Panc1 (cell line): ENCODE data around the gene IQGAP1. TPM values are rescaled to one million over a fixed set of nuclear protein-coding genes. Genes with fewer than 3 reads are reported as not detected.
"Not testable (repeated sequence)": the region's sequence is repeated elsewhere in the genome, so short reads cannot be mapped to it uniquely, and the experiment has no call there.

Experiments
- ATAC-seq: fragments of 200-7000 bp; cut with Tn5 transposase; 2 replicates; pipeline ENCODE4 v1.9.1; 2020; ENCODE audit warnings: mild to moderate bottlenecking, moderate library complexity
- BruUV-seq: library from RNA; stranded (reverse); fragments of 400-500 nt; replicated peaks from 2 replicates; lab custom pipeline; 2021; lab: Mats Ljungman, UMichigan
- CTCF ChIA-PET: fragments of 300-600 bp; sonication (Branson Sonifier 250); formaldehyde crosslinking; loops from one replicate; lab custom pipeline; 2022; ENCODE audit warnings: antibody characterized with exemption; lab: Charles Lee
- POLR2A ChIA-PET: fragments of 300-600 bp; sonication (Branson Sonifier 250); formaldehyde crosslinking; loops from one replicate; lab custom pipeline; 2022; ENCODE audit warnings: antibody characterized with exemption; lab: Charles Lee
- DNase-seq: peaks from one replicate; pipeline ENCODE4 v3.0.0-alpha.2; 2010; ENCODE audit warnings: low read depth, low spot score
- H3K27ac ChIP-seq: 2 replicates; pipeline ENCODE4 v1.5.1; 2011; ENCODE audit warnings: mild to moderate bottlenecking, low read length, inconsistent platforms
- H3K27me3 ChIP-seq: fragments of 200-500 bp; sonication (Bioruptor generic); 2 replicates; pipeline ENCODE4 v1.6.0; 2014; ENCODE audit warnings: low read length, inconsistent platforms; ENCODE audit not compliant: control insufficient read depth, insufficient read depth
- H3K36me3 ChIP-seq: fragments of 200-500 bp; sonication (Bioruptor generic); 2 replicates; pipeline ENCODE4 v1.5.1; 2014; ENCODE audit warnings: inconsistent platforms, mild to moderate bottlenecking, low read length, moderate library complexity; ENCODE audit not compliant: control insufficient read depth, insufficient read depth
- H3K4me1 ChIP-seq: 2 replicates; pipeline ENCODE4 v1.5.1; 2011; ENCODE audit warnings: inconsistent platforms, mild to moderate bottlenecking, low read length, moderate library complexity; ENCODE audit not compliant: control insufficient read depth, insufficient read depth
- H3K4me3 ChIP-seq, 2 experiments: 2 replicates each; pipeline ENCODE4 v1.5.1; 2011 to 2012; ENCODE audit warnings: low read depth in 2 of 2, low read length in 2 of 2, mild to moderate bottlenecking in 2 of 2, inconsistent platforms in 1 of 2, moderate library complexity in 1 of 2
- H3K9me3 ChIP-seq: fragments of 200-500 bp; sonication (Bioruptor generic); 2 replicates; pipeline ENCODE4 v1.5.1; 2014; ENCODE audit warnings: low read depth, mild to moderate bottlenecking, inconsistent platforms, low read length, moderate library complexity; ENCODE audit not compliant: control insufficient read depth, insufficient read depth
- CTCF ChIP-seq: fragments of 450-650 bp; IDR thresholded peaks from 2 replicates; pipeline ENCODE4 v1.5.1; 2017; ENCODE audit warnings: mild to moderate bottlenecking
- POLR2AphosphoS5 ChIP-seq: IDR thresholded peaks from 2 replicates; pipeline ENCODE4 v1.6.1; 2012; ENCODE audit warnings: mild to moderate bottlenecking, low read depth, low read length, moderate library complexity
- SIN3A ChIP-seq: IDR thresholded peaks from 2 replicates; pipeline ENCODE4 v1.6.1; 2012; ENCODE audit warnings: low read depth, mild to moderate bottlenecking, low read length, moderate library complexity, borderline replicate concordance; ENCODE audit not compliant: insufficient read depth
- TCF7L2 ChIP-seq: IDR thresholded peaks from 2 replicates; pipeline ENCODE4 v1.6.1; 2011; ENCODE audit warnings: mild to moderate bottlenecking, low read depth, low read length, inconsistent platforms
- in situ Hi-C: cut with HindIII; loops from 2 replicates; pipeline ENCODE4 v1.10.0; 2016; ENCODE audit warnings: low sequenced_read_pairs, low pct_unique_long_range_greater_than_20kb
- intact Hi-C: fragments of 100-400 bp; cut with micrococcal nuclease; formaldehyde crosslinking; loops from one replicate; pipeline ENCODE4 v1.10.0; 2022; ENCODE audit not compliant: unreplicated experiment
- total RNA-seq: library from RNA; stranded (reverse); gene quantifications from one replicate; pipeline ENCODE4 v1.2.1, GENCODE V29; 2021; ENCODE audit not compliant: unreplicated experiment
- TF ChIP-seq, protein P1 (sequence below), 2 experiments: IDR thresholded peaks; 2 replicates each; pipeline ENCODE4 v1.6.1; 2011 to 2012; ENCODE audit warnings: low read depth in 2 of 2, control low read depth in 1 of 2, low read length in 1 of 2, mild to moderate bottlenecking in 1 of 2, moderate library complexity in 1 of 2; ENCODE audit not compliant: insufficient read depth in 1 of 2

Gene IQGAP1
- total RNA-seq, 1 experiment from 2014 or later = 228 TPM

- intact Hi-C loops (no loop called here), in situ Hi-C loops (no loop called here)
- no peak overlapping the region for H3K27ac ChIP-seq
- ATAC-seq = no peak
- no peak for DNase-seq
- H3K27me3 ChIP-seq = no peaks in the 10 kb centered on the region
- no TSS peak for BruUV-seq
- TF ChIP-seq CTCF (no peak), TCF7L2 (no peak), POLR2AphosphoS5 (no peak), SIN3A (no peak)
- TF ChIP-seq, protein P1, sequence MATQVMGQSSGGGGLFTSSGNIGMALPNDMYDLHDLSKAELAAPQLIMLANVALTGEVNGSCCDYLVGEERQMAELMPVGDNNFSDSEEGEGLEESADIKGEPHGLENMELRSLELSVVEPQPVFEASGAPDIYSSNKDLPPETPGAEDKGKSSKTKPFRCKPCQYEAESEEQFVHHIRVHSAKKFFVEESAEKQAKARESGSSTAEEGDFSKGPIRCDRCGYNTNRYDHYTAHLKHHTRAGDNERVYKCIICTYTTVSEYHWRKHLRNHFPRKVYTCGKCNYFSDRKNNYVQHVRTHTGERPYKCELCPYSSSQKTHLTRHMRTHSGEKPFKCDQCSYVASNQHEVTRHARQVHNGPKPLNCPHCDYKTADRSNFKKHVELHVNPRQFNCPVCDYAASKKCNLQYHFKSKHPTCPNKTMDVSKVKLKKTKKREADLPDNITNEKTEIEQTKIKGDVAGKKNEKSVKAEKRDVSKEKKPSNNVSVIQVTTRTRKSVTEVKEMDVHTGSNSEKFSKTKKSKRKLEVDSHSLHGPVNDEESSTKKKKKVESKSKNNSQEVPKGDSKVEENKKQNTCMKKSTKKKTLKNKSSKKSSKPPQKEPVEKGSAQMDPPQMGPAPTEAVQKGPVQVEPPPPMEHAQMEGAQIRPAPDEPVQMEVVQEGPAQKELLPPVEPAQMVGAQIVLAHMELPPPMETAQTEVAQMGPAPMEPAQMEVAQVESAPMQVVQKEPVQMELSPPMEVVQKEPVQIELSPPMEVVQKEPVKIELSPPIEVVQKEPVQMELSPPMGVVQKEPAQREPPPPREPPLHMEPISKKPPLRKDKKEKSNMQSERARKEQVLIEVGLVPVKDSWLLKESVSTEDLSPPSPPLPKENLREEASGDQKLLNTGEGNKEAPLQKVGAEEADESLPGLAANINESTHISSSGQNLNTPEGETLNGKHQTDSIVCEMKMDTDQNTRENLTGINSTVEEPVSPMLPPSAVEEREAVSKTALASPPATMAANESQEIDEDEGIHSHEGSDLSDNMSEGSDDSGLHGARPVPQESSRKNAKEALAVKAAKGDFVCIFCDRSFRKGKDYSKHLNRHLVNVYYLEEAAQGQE (IDR thresholded peaks at IDR 0.05; ENCODE audit: insufficient read depth in 1 of 2, low read depth in 2 of 2, low read length in 1 of 2) = no peak
- POLR2A ChIA-PET = interaction anchor here (0.6 to 0.7 kb wide), 2 partner anchors 103 to 290 kb away, joined by 3 read pairs; no protein-coding TSS in a partner anchor
- H3K9me3 ChIP-seq = no peaks in the 10 kb centered on the region
- no peaks in the 10 kb centered on the region for H3K36me3 ChIP-seq
- no peak overlapping the region for H3K4me3 ChIP-seq
- no peaks in the 10 kb centered on the region for H3K4me1 ChIP-seq
- CTCF ChIA-PET = no interaction called here
Measured at GRCh38 chr15:90523373-90523772, 135.3 kb downstream of the IQGAP1 start.

GRCh38 chr15:90524018-90524803 lies 136.2 kb downstream of the IQGAP1 start:
- BruUV-seq, H3K4me1 ChIP-seq, DNase-seq, POLR2A ChIA-PET, ATAC-seq, in situ Hi-C loops, H3K27me3 ChIP-seq, H3K9me3 ChIP-seq, H3K27ac ChIP-seq, intact Hi-C loops, H3K4me3 ChIP-seq, H3K36me3 ChIP-seq, CTCF ChIA-PET: not testable (repeated sequence)

DNA sequence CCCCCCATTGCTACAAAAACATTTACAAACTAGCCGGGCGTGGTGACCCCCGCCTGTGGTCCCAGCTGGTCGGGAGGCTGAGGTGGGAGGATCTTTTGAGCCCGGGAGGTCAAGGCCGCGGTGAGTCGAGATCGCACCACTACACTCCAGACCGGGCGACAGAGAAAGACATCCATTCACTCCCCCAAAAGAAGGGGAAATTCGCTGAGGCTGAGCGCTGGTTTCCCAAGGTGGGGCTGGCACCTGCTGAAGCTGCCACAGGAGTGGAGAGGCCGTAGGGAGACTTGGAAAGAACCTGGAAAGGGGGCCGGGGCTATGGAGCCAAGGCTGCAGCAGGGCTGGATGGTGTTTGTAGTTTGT lies 140.9 kb downstream of the IQGAP1 start:
- intact Hi-C loops (no loop called here), in situ Hi-C loops (no loop called here)
- ChIA-PET POLR2A (interaction anchor here (0.7 kb wide), 1 partner anchor 90 kb away, joined by 5 read pairs; no protein-coding TSS in a partner anchor), CTCF (interaction anchor here (0.6 kb wide), 3 partner anchors 125 to 171 kb away, joined by 3 read pairs; no protein-coding TSS in a partner anchor)
- H3K4me3 ChIP-seq = peak overlapping the region; percentile 64 to 65
- no peak for ATAC-seq
- H3K27me3 ChIP-seq = no peaks in the 10 kb centered on the region
- H3K4me1 ChIP-seq = peaks cover 15% of the 10 kb centered on the region
- TF ChIP-seq, protein P1 (IDR thresholded peaks at IDR 0.05; ENCODE audit: insufficient read depth in 1 of 2, low read depth in 2 of 2, low read length in 1 of 2) = no peak
- no peak for TF ChIP-seq POLR2AphosphoS5
- TF ChIP-seq CTCF = no peak
- no peak for TF ChIP-seq TCF7L2
- no peak for TF ChIP-seq SIN3A
- no peaks in the 10 kb centered on the region for H3K36me3 ChIP-seq
- H3K9me3 ChIP-seq = no peaks in the 10 kb centered on the region
- no TSS peak for BruUV-seq
- H3K27ac ChIP-seq = peak overlapping the region; percentile 10
- DNase-seq = no peak
